Measurements from ENCODE around the gene ATXN7L1. TPM values are rescaled to one million over a fixed set of nuclear protein-coding genes. Genes with fewer than 3 reads are reported as not detected.

Gene ATXN7L1
- total and polyA plus RNA-seq, 2 of the 8 experiments (the other 6 are each of a cell fraction or from before 2014, with no cell fraction given), result 14.3 to 34.0 TPM

DNA sequence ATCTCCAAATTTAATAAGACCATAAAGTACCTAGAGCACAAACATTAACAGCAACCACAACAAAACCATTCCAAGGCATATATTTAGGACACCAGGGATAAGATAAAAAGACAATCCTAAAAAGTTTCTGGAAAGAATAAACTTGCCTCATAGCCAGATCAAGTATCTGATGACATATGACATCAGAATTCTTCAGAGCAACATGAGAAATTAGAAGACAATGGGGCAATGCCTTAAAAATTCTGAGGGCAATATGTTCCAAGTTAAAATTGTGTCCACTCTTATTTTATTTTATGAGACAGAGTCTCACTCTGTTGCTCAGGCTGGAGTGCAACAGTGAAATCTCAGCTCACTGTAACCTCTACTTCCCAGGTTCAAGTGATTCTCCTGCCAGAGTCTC is 297.9 kb downstream of the ATXN7L1 start:
- Histone ChIP-seq H4K8ac (ENCODE audit: extremely low read depth, insufficient read depth, low read length) (no peak overlapping the region), H3K18ac (ENCODE audit: extremely low read depth, low read length) (no peak overlapping the region), H3K27me3 (replicated peaks in 1 of 4; ENCODE audit: control insufficient read depth in 3 of 4, extremely low read depth in 1 of 4, insufficient read depth in 3 of 4, low read length in 3 of 4) (no peaks in the 10 kb centered on the region), H3K56ac (replicated peaks; ENCODE audit: insufficient read length, low read depth, low read length) (no peak overlapping the region), H3K14ac (ENCODE audit: insufficient read length) (no peak overlapping the region), H4K20me1 (replicated peaks in 1 of 2; ENCODE audit: control insufficient read depth in 1 of 2, insufficient read depth in 2 of 2, low read length in 2 of 2) (no peaks in the 10 kb centered on the region), H2AFZ (ENCODE audit: low read length) (no peak overlapping the region), H3K79me2 (ENCODE audit: control insufficient read depth in 1 of 2, insufficient read depth in 2 of 2, low read length in 2 of 2) (no peaks in the 10 kb centered on the region), H2BK12ac (ENCODE audit: low read depth, low read length) (no peak overlapping the region), H3K4ac (replicated peaks; ENCODE audit: insufficient read length, low read depth, low read length) (no peak overlapping the region), H4K5ac (ENCODE audit: insufficient read length, low read depth, low read length) (no peak overlapping the region), H2AK5ac (ENCODE audit: low read depth, low read length) (no peak overlapping the region), H3K4me2 (ENCODE audit: insufficient read depth in 1 of 2, low read depth in 2 of 2, low read length in 2 of 2) (no peak overlapping the region), H3K79me1 (ENCODE audit: low read depth, low read length) (no peaks in the 10 kb centered on the region), H4K91ac (replicated peaks; ENCODE audit: insufficient read length, low read length) (no peak overlapping the region), H3K27ac (ENCODE audit: low read depth, low read length) (no peak overlapping the region), H3K23me2 (ENCODE audit: low read depth, low read length) (peaks cover 3% of the 10 kb centered on the region; the same call in 1 of the 2 replicates), H3K23ac (ENCODE audit: insufficient read length) (no peak overlapping the region), H2BK15ac (ENCODE audit: low read length) (no peak overlapping the region), H2BK20ac (ENCODE audit: low read length) (no peak overlapping the region), H3K4me1 (replicated peaks in 1 of 4; ENCODE audit: control insufficient read depth in 3 of 4, insufficient read depth in 4 of 4, low read length in 3 of 4) (peaks cover 0 to 5% (median 1%) of the 10 kb centered on the region in 4 experiments; a peak in 3 of 7 replicates), H2BK120ac (replicated peaks; ENCODE audit: low read depth, low read length) (no peak overlapping the region), H2BK5ac (ENCODE audit: low read depth, low read length) (no peak overlapping the region), H3K9me3 (ENCODE audit: insufficient read depth in 2 of 2, low read depth in 1 of 2, low read length in 1 of 2) (peaks cover 0 to 3% of the 10 kb centered on the region in 2 experiments; a peak in 1 of 4 replicates), H3K4me3 (ENCODE audit: extremely low read depth in 1 of 4, insufficient read depth in 2 of 4, low read depth in 3 of 4, low read length in 4 of 4) (no peak overlapping the region), H3K9ac (replicated peaks in 1 of 4; ENCODE audit: extremely low read depth in 1 of 4, low read depth in 3 of 4, low read length in 3 of 4) (no peak overlapping the region), H3K36me3 (ENCODE audit: control insufficient read depth in 2 of 4, insufficient read depth in 4 of 4, low read length in 3 of 4) (no peaks in the 10 kb centered on the region)
- POLR2A ChIA-PET (ENCODE audit: partially characterized antibody), result no interaction called here
- DNase-seq (ENCODE audit: low read depth in 1 of 2, low spot score in 2 of 2) (no peak), FAIRE-seq (no peak)
- CTCF ChIA-PET (ENCODE audit: partially characterized antibody), result interaction anchor here (1.3 kb wide), 1 partner anchor 8 kb away, joined by 3 read pairs; no protein-coding TSS in a partner anchor
- TF ChIP-seq BRCA1 (IDR thresholded peaks at IDR 0.05; ENCODE audit: low read depth, low read length), result no peak
- no peak for TF ChIP-seq YY1 (IDR thresholded peaks at IDR 0.05; ENCODE audit: low read depth, low read length)
- no peak for TF ChIP-seq FOSL1 (IDR thresholded peaks at IDR 0.05; ENCODE audit: insufficient read depth, low read depth, low read length)
- no peak for TF ChIP-seq SIN3A (conservative IDR thresholded peaks at IDR 0.05 in 1 of 2, IDR thresholded peaks at IDR 0.05 in 1 of 2; ENCODE audit: low read depth in 1 of 2, low read length in 2 of 2)
- no peak for TF ChIP-seq SP2 (IDR thresholded peaks at IDR 0.05; ENCODE audit: low read length)
- no peak for TF ChIP-seq JUND (IDR thresholded peaks at IDR 0.05; ENCODE audit: low read length)
- TF ChIP-seq POLR2A (IDR thresholded peaks at IDR 0.05; ENCODE audit: control extremely low read depth in 1 of 2, low read depth in 2 of 2, low read length in 2 of 2), result no peak
- TF ChIP-seq PHF8 (conservative IDR thresholded peaks at IDR 0.05; ENCODE audit: low read depth, low read length), result no peak
- TF ChIP-seq EZH2 (IDR thresholded peaks at IDR 0.05; ENCODE audit: low read depth, low read length, severe bottlenecking), result no peak
- TF ChIP-seq, protein P1, sequence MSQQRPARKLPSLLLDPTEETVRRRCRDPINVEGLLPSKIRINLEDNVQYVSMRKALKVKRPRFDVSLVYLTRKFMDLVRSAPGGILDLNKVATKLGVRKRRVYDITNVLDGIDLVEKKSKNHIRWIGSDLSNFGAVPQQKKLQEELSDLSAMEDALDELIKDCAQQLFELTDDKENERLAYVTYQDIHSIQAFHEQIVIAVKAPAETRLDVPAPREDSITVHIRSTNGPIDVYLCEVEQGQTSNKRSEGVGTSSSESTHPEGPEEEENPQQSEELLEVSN (IDR thresholded peaks at IDR 0.05), result no peak
- no peak for TF ChIP-seq SIX5 (IDR thresholded peaks at IDR 0.05; ENCODE audit: low read depth, low read length)

Measured in H1 (cell line).